ENCODE results near the gene CDK12. TPM values are rescaled to one million over a fixed set of nuclear protein-coding genes. Genes with fewer than 3 reads are reported as not detected.

Gene CDK12
- total RNA-seq (2021; ENCODE audit: unreplicated experiment) (51.2 TPM), Bru-seq, nascent RNA (percentile 82 among the genes with signal in this experiment), BruChase-seq, experiment 1, labeled RNA remaining after a 6-hour chase (percentile 84 among the genes with signal in this experiment), BruChase-seq, experiment 2, labeled RNA remaining after a 2-hour chase (percentile 89 among the genes with signal in this experiment)
- polyA plus RNA-seq (2012) = 15.0 and 19.3 TPM in 2 replicates
- long read RNA-seq, transcript CDK12-208 (1 exons, 1,963 nt) = major isoform, 11 of 27 reads
- long read RNA-seq, partial matches to known transcripts = 9 of 27 reads
- long read RNA-seq, other reads (novel, unspliced or antisense) = 7 of 27 reads

- intact Hi-C loops (cut with micrococcal nuclease) = no loop called here
- H3K27ac ChIP-seq (ENCODE audit: low read depth, low read length) = peak within 1 kb of the TSS; percentile 91
- H3K4me3 ChIP-seq (replicated peaks in 1 of 2; ENCODE audit: low read depth in 1 of 2, low read length in 2 of 2) = peak within 1 kb of the TSS; percentile 87 to 92
- H4K20me1 ChIP-seq (ENCODE audit: insufficient read depth) = peaks cover 5% of the 10 kb centered on the region; the same call in 1 of the 2 replicates
- peaks cover 12 to 29% of the 10 kb centered on the region in 2 experiments; a peak in 3 of 4 replicates for H3K4me1 ChIP-seq (ENCODE audit: control insufficient read depth in 1 of 2, insufficient read depth in 2 of 2, low read length in 2 of 2)
- peaks cover 0 to 4% of the 10 kb centered on the region in 2 experiments; a peak in 1 of 4 replicates for H3K36me3 ChIP-seq (ENCODE audit: control insufficient read depth in 1 of 2, insufficient read depth in 2 of 2, low read length in 2 of 2)
- H3K79me2 ChIP-seq (ENCODE audit: insufficient read depth, low read length) = peaks cover 49% of the 10 kb centered on the region
- POLR2A ChIA-PET = interaction anchor here (0.6 to 1.6 kb wide), 6 partner anchors 9 to 24 kb away, joined by 3 to 24 read pairs (median 4); partner anchors contain the start of gene MED1
- peak within 1 kb of the TSS; percentile 85 for H2AFZ ChIP-seq (ENCODE audit: low read depth, low read length, poor library complexity, severe bottlenecking)
- H3K4me2 ChIP-seq (ENCODE audit: low read length) = peak within 1 kb of the TSS; percentile 89
- BruUV-seq (replicated peaks) = TSS peak; percentile 88
- H3K9me2 ChIP-seq (ENCODE audit: insufficient read depth) = no peaks in the 10 kb centered on the region
- no peaks in the 10 kb centered on the region for H3K27me3 ChIP-seq (ENCODE audit: insufficient read depth, low read length)
- RAD21 ChIA-PET (ENCODE audit: low non-redundant PET in 1 of 2, low total read pairs in 2 of 2, uncharacterized antibody in 2 of 2, unreplicated experiment in 2 of 2) = interaction anchor here in 1 of 2 experiments (1.0 kb wide), 1 partner anchor 10 kb away, joined by 4 read pairs; the partner anchor contains the start of gene MED1
- DNase-seq (ENCODE audit: low read depth, low spot score) = peak; percentile 99
- H3K9me3 ChIP-seq (ENCODE audit: control insufficient read depth in 1 of 2, insufficient read depth in 1 of 2, low read depth in 1 of 2, low read length in 2 of 2) = no peaks in the 10 kb centered on the region
- H3K9ac ChIP-seq (ENCODE audit: low read length) = peak within 1 kb of the TSS; percentile 99
- CTCF ChIA-PET = interaction anchor here (0.8 to 1.1 kb wide), 2 partner anchors 10 to 160 kb away, joined by 4 to 5 read pairs; partner anchors contain the start of gene MED1
- ATAC-seq = peak; percentile 95
- peak; percentile 96 for TF ChIP-seq POLR2AphosphoS5 (IDR thresholded peaks at IDR 0.05; ENCODE audit: low read depth, low read length)
- TF ChIP-seq ZFX (IDR thresholded peaks at IDR 0.05) = peak; percentile 86
- TF ChIP-seq SRF (IDR thresholded peaks at IDR 0.05; ENCODE audit: low read depth) = no peak
- TF ChIP-seq ZNF274 (IDR thresholded peaks at IDR 0.05; ENCODE audit: low read depth, low read length) = no peak
- TF ChIP-seq, protein P1, sequence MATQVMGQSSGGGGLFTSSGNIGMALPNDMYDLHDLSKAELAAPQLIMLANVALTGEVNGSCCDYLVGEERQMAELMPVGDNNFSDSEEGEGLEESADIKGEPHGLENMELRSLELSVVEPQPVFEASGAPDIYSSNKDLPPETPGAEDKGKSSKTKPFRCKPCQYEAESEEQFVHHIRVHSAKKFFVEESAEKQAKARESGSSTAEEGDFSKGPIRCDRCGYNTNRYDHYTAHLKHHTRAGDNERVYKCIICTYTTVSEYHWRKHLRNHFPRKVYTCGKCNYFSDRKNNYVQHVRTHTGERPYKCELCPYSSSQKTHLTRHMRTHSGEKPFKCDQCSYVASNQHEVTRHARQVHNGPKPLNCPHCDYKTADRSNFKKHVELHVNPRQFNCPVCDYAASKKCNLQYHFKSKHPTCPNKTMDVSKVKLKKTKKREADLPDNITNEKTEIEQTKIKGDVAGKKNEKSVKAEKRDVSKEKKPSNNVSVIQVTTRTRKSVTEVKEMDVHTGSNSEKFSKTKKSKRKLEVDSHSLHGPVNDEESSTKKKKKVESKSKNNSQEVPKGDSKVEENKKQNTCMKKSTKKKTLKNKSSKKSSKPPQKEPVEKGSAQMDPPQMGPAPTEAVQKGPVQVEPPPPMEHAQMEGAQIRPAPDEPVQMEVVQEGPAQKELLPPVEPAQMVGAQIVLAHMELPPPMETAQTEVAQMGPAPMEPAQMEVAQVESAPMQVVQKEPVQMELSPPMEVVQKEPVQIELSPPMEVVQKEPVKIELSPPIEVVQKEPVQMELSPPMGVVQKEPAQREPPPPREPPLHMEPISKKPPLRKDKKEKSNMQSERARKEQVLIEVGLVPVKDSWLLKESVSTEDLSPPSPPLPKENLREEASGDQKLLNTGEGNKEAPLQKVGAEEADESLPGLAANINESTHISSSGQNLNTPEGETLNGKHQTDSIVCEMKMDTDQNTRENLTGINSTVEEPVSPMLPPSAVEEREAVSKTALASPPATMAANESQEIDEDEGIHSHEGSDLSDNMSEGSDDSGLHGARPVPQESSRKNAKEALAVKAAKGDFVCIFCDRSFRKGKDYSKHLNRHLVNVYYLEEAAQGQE (IDR thresholded peaks at IDR 0.05; ENCODE audit: low read depth) = no peak
- TF ChIP-seq CTCF (IDR thresholded peaks at IDR 0.05 in 2 of 3, conservative IDR thresholded peaks at IDR 0.05 in 1 of 3; ENCODE audit: borderline replicate concordance in 1 of 3, insufficient read depth in 1 of 3, low read depth in 2 of 3, low read length in 2 of 3) = no peak
- TF ChIP-seq JUND (IDR thresholded peaks at IDR 0.05) = peak; percentile 32; the same call in 1 of the 2 replicates
- TF ChIP-seq EGR1 (IDR thresholded peaks at IDR 0.05; ENCODE audit: low read depth) = no peak
- TF ChIP-seq EZH2 (IDR thresholded peaks at IDR 0.05) = no peak
- TF ChIP-seq SIN3A (IDR thresholded peaks at IDR 0.05; ENCODE audit: low read depth) = peak; percentile 75; the same call in 1 of the 2 replicates
- TF ChIP-seq CEBPB (IDR thresholded peaks at IDR 0.05; ENCODE audit: low read depth) = no peak
- no peak for TF ChIP-seq ATF3 (IDR thresholded peaks at IDR 0.05)
- peak; percentile 57; the same call in 1 of the 2 replicates for TF ChIP-seq MAX (IDR thresholded peaks at IDR 0.05)
- no peak; the same call in 1 of the 2 replicates for TF ChIP-seq ELF1 (IDR thresholded peaks at IDR 0.05; ENCODE audit: borderline replicate concordance, low read depth)
- no peak for TF ChIP-seq RAD21 (IDR thresholded peaks at IDR 0.05; ENCODE audit: low read depth)
- no peak for TF ChIP-seq FOSL1 (IDR thresholded peaks at IDR 0.05; ENCODE audit: low read depth)
- TF ChIP-seq CBX3 (IDR thresholded peaks at IDR 0.05; ENCODE audit: low read depth) = peak; percentile 83; the same call in 1 of the 2 replicates
- peak; percentile 61 for TF ChIP-seq SP1 (IDR thresholded peaks at IDR 0.05; ENCODE audit: low read depth)
- TF ChIP-seq EZH2phosphoT487 (IDR thresholded peaks at IDR 0.05; ENCODE audit: borderline replicate concordance) = no peak
- peak; percentile 46 for TF ChIP-seq TCF7L2 (IDR thresholded peaks at IDR 0.05; ENCODE audit: borderline replicate concordance, extremely low read depth, insufficient read depth, insufficient read length)
Observed at GRCh38 chr17:39461113-39461925, at the start of gene CDK12. CDK12 (plus strand) TSS chr17:39461486; CDS start chr17:39462072, 586 bp downstream.
